Measurements from ENCODE around the gene LCOR. TPM values are rescaled to one million over a fixed set of nuclear protein-coding genes. Genes with fewer than 3 reads are reported as not detected.

Gene LCOR
- total and polyA plus RNA-seq, 8 donors = 2.0 to 61.3 (median 18.0) TPM

GRCh38 chr10:96863922-96864543, 31.9 kb downstream of the LCOR start:
- Histone ChIP-seq H3K27ac (peak overlapping the region in 4 of 5 donors; percentile 47 to 63 (median 56)), H3K9me3 (no peaks in the 10 kb centered on the region), H3K36me3 (peaks cover 4 to 13% (median 9%) of the 10 kb centered on the region in 4 donors), H3K27me3 (no peaks in the 10 kb centered on the region), H3K4me1 (peaks cover 22 to 59% (median 42%) of the 10 kb centered on the region in 4 donors), H3K4me3 (no peak overlapping the region)
- peak in 1 of 2 donors; percentile 34 for DNase-seq
- TF ChIP-seq POLR2A (IDR thresholded peaks at IDR 0.05) = no peak
- TF ChIP-seq POLR2AphosphoS5 (IDR thresholded peaks at IDR 0.05) = peak in 2 of 3 donors; percentile 67 to 77
- TF ChIP-seq, protein P1, sequence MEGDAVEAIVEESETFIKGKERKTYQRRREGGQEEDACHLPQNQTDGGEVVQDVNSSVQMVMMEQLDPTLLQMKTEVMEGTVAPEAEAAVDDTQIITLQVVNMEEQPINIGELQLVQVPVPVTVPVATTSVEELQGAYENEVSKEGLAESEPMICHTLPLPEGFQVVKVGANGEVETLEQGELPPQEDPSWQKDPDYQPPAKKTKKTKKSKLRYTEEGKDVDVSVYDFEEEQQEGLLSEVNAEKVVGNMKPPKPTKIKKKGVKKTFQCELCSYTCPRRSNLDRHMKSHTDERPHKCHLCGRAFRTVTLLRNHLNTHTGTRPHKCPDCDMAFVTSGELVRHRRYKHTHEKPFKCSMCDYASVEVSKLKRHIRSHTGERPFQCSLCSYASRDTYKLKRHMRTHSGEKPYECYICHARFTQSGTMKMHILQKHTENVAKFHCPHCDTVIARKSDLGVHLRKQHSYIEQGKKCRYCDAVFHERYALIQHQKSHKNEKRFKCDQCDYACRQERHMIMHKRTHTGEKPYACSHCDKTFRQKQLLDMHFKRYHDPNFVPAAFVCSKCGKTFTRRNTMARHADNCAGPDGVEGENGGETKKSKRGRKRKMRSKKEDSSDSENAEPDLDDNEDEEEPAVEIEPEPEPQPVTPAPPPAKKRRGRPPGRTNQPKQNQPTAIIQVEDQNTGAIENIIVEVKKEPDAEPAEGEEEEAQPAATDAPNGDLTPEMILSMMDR (IDR thresholded peaks at IDR 0.05) = no peak
- 13 to 34% (median 25%) methylated on average over 3 of the region's 3 CpGs for WGBS, 5 donors
- intact Hi-C loops (cut with DNase I; ENCODE audit: low total_unique reads) = no loop called here

- Histone ChIP-seq H3K27me3 (no peaks in the 10 kb centered on the region), H3K4me3 (no peak overlapping the region), H3K36me3 (no peaks in the 10 kb centered on the region), H3K9me3 (no peaks in the 10 kb centered on the region), H3K27ac (no peak overlapping the region), H3K4me1 (peaks cover 1 to 45% (median 23%) of the 10 kb centered on the region in 4 donors)
- DNase-seq = no peak
- intact Hi-C loops (cut with DNase I; ENCODE audit: low total_unique reads) = no loop called here
- TF ChIP-seq, protein P1 (IDR thresholded peaks at IDR 0.05) = no peak
- TF ChIP-seq POLR2A (IDR thresholded peaks at IDR 0.05) (no peak), EP300 (IDR thresholded peaks at IDR 0.05) (no peak), POLR2AphosphoS5 (IDR thresholded peaks at IDR 0.05) (no peak)
These were observed 41.0 kb downstream of the LCOR start for GRCh38 chr10:96873086-96873485.

- Histone ChIP-seq H3K4me3 (no peak overlapping the region), H3K27me3 (no peaks in the 10 kb centered on the region), H3K27ac (no peak overlapping the region), H3K9me3 (no peaks in the 10 kb centered on the region), H3K4me1 (peaks cover 5 to 46% (median 25%) of the 10 kb centered on the region in 4 donors), H3K36me3 (peaks cover 0 to 4% (median 0%) of the 10 kb centered on the region in 4 donors)
- intact Hi-C loops (cut with DNase I; ENCODE audit: low total_unique reads) = no loop called here
- WGBS, 5 donors = 88 to 97% (median 94%) methylated on average over 7 of the region's 7 CpGs
- peak in 1 of 2 donors; percentile 30 for DNase-seq
- TF ChIP-seq, protein P1 (IDR thresholded peaks at IDR 0.05) = no peak
- TF ChIP-seq POLR2A (IDR thresholded peaks at IDR 0.05) = no peak
- TF ChIP-seq EP300 (IDR thresholded peaks at IDR 0.05) = no peak
- TF ChIP-seq POLR2AphosphoS5 (IDR thresholded peaks at IDR 0.05) = no peak
These were observed 41.8 kb downstream of the LCOR start for GRCh38 chr10:96873756-96874467.

DNA sequence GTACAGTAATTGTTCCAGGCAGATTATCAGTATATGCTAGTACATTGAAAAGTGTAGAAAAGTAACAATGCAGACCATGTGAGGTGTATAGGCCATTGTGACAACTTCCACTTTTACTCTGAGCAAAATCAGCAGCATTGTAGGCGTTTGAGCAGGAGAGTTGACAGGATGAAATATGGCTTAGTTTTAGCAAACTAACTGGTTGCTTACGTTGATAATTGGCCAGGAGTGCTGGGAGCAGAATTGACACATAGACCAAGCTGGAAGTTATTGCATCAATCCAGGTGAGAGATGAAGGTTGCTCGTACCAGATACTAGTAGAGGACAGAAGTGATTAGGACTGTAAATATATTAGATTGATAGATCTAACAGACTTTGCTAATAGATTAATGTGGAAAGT, 46.0 kb downstream of the LCOR start:
- Histone ChIP-seq H3K9me3 (no peaks in the 10 kb centered on the region), H3K27me3 (no peaks in the 10 kb centered on the region), H3K4me1 (peaks cover 0 to 41% (median 19%) of the 10 kb centered on the region in 4 donors), H3K36me3 (peaks cover 0 to 4% (median 0%) of the 10 kb centered on the region in 4 donors), H3K4me3 (no peak overlapping the region), H3K27ac (no peak overlapping the region)
- intact Hi-C loops (cut with DNase I; ENCODE audit: low total_unique reads) = no loop called here
- WGBS, 5 donors = 32 to 49% (median 39%) methylated on average over 3 of the region's 3 CpGs
- peak in 1 of 2 donors; percentile 62 for DNase-seq
- TF ChIP-seq POLR2A (IDR thresholded peaks at IDR 0.05) (no peak), EP300 (IDR thresholded peaks at IDR 0.05) (no peak), POLR2AphosphoS5 (IDR thresholded peaks at IDR 0.05) (no peak)
- TF ChIP-seq, protein P1 (IDR thresholded peaks at IDR 0.05) = no peak
